ENCODE measurements around the gene CDCP1. TPM values are rescaled to one million over a fixed set of nuclear protein-coding genes. Genes with fewer than 3 reads are reported as not detected.

The CDCP1 gene
- total and polyA plus RNA-seq, 5 experiments from 2014 or later, result 0.07 TPM; not detected in 4

DNA sequence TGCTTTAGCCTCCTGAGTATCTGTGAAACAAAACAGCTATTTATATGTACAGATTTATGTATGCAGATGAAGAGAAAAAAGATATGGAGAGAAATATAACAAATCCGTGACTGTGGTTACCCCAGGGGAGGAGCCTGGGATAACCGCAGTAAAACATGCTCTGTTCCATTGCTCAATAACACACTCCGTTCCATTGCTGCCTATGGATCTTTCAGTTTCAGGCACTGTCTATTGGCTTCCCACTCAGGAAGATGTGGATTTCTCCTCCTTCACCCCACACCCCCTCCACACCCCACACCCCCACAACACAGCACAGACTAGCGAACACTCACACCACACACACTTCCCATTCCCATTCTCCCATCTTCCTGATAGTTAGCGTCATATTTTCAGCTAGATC, 47.9 kb downstream of the CDCP1 start:
- POLR2A ChIA-PET, result interaction anchor here (0.9 kb wide), 1 partner anchor 16 kb away, joined by 3 read pairs; no protein-coding TSS in a partner anchor
- H3K27ac Mint-ChIP-seq, result no peak overlapping the region
- no peak overlapping the region for H3K4me3 Mint-ChIP-seq
- H3K27me3 Mint-ChIP-seq, result peaks cover 39 to 79% (median 50%) of the 10 kb centered on the region in 5 donors
- ATAC-seq (no peak), DNase-seq (no peak)
- no peaks in the 10 kb centered on the region for H3K9me3 Mint-ChIP-seq
- H3K4me1 Mint-ChIP-seq, result peaks cover 5 to 11% (median 9%) of the 10 kb centered on the region in 4 donors
- H3K36me3 Mint-ChIP-seq, result peaks cover 0 to 4% (median 2%) of the 10 kb centered on the region in 3 donors

- POLR2A ChIA-PET, result interaction anchor here (0.9 kb wide), 1 partner anchor 17 kb away, joined by 3 read pairs; no protein-coding TSS in a partner anchor
- Mint-ChIP-seq H3K27me3 (peaks cover 37 to 81% (median 50%) of the 10 kb centered on the region in 5 donors), H3K4me3 (no peak overlapping the region), H3K27ac (no peak overlapping the region), H3K36me3 (peaks cover 0 to 2% (median 2%) of the 10 kb centered on the region in 3 donors), H3K4me1 (peaks cover 4 to 8% (median 5%) of the 10 kb centered on the region in 4 donors), H3K9me3 (no peaks in the 10 kb centered on the region)
- no peak for DNase-seq
- ATAC-seq, result no peak
Measured at GRCh38 chr3:45097296-45097883, 48.8 kb downstream of the CDCP1 start.

DNA sequence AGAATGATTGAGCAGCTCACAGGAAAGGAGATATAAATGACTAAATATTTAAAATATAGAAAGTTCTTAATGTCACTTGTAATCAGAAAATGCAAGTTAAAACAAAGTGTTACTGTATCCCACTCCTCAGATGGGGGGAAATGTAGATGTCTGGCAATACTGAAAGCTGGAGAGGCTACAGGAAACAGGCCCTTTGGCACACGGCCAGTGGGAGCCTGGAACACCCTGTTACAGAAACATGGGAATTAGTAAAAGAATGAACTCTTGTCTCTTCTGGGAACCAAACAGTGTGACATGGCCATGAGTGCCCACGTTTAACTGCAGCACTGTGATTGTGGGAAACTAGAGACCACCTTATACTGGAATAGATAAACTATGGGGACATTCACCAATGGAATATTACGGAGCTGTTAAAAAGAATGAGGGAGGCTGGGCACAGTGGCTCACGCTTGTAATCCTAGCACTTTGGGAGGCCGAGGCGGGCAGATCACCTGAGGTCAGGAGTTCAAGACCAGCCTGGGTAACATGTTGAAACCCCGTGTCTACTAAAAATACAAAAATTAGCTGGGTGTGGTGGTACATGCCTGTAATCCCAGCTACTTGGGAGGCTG, 50.2 kb downstream of the CDCP1 start:
- DNase-seq, result no peak
- POLR2A ChIA-PET, result interaction anchor here (1.3 kb wide), 1 partner anchor 10 kb away, joined by 4 read pairs; no protein-coding TSS in a partner anchor
- Mint-ChIP-seq H3K4me1 (peaks cover 3 to 6% (median 4%) of the 10 kb centered on the region in 4 donors), H3K27ac (no peak overlapping the region), H3K9me3 (no peaks in the 10 kb centered on the region), H3K36me3 (peaks cover 0 to 2% (median 2%) of the 10 kb centered on the region in 3 donors), H3K27me3 (peaks cover 40 to 82% (median 50%) of the 10 kb centered on the region in 5 donors), H3K4me3 (no peak overlapping the region)
- no peak for ATAC-seq

DNA sequence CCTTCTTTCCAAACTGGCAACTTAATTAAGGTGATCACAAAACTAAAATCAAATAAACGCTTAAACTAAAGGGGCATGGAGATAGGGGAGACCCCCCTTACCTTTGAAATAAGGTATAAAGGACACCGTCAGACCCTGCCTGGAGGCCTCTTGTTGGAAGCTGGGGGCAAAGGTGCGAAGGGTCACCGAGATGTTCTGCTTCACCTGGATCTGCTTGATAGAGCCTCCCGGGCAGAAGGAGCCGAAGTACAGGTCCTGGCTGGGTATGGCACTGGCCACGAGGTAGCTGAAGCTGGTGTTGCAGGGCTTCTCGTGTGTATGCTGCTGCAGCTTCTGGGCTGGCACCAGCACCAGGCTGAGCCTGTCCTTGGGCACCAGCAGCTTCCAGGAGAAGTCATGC, 53.0 kb downstream of the CDCP1 start:
- peaks cover 0 to 2% (median 2%) of the 10 kb centered on the region in 3 donors for H3K36me3 Mint-ChIP-seq
- no peaks in the 10 kb centered on the region for H3K9me3 Mint-ChIP-seq
- DNase-seq, result no peak
- peaks cover 0 to 5% (median 0%) of the 10 kb centered on the region in 4 donors for H3K4me1 Mint-ChIP-seq
- no peak overlapping the region for H3K4me3 Mint-ChIP-seq
- no peak overlapping the region for H3K27ac Mint-ChIP-seq
- POLR2A ChIA-PET, result no interaction called here
- ATAC-seq, result no peak
- peaks cover 20 to 70% (median 30%) of the 10 kb centered on the region in 5 donors for H3K27me3 Mint-ChIP-seq

GRCh38 chr3:45092132-45093031, 53.8 kb downstream of the CDCP1 start:
- Mint-ChIP-seq H3K9me3 (no peaks in the 10 kb centered on the region), H3K4me1 (peaks cover 0 to 3% (median 0%) of the 10 kb centered on the region in 4 donors), H3K27me3 (peaks cover 18 to 63% (median 24%) of the 10 kb centered on the region in 5 donors), H3K27ac (no peak overlapping the region), H3K36me3 (peaks cover 0 to 2% (median 2%) of the 10 kb centered on the region in 3 donors), H3K4me3 (no peak overlapping the region)
- POLR2A ChIA-PET, result no interaction called here
- ATAC-seq, result no peak
- no peak for DNase-seq

DNA sequence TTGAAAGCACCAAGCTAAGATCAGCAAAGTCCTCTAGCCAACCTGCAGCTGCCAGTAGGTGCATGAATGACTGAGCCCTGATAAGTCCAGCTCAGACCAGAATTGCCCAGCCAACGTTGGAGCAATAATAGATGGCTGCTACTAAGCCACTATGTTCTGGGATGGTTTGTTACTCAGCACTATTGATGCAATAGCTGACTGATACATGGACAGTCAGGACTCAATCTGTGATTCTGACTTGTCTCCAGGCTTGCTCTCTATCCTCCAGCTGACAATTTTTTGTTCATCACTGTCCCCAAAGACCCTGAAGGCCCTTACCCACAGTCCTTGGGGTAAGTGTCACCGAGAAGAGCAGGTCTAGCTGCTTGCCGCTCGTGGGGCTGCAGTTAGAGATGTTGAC, 55.3 kb downstream of the CDCP1 start:
- Mint-ChIP-seq H3K4me1 (peaks cover 0 to 2% (median 0%) of the 10 kb centered on the region in 4 donors), H3K27me3 (peaks cover 14 to 63% (median 22%) of the 10 kb centered on the region in 5 donors), H3K4me3 (no peak overlapping the region), H3K27ac (no peak overlapping the region), H3K36me3 (peaks cover 0 to 2% (median 2%) of the 10 kb centered on the region in 3 donors), H3K9me3 (no peaks in the 10 kb centered on the region)
- POLR2A ChIA-PET, result no interaction called here
- DNase-seq (no peak), ATAC-seq (no peak)

DNA sequence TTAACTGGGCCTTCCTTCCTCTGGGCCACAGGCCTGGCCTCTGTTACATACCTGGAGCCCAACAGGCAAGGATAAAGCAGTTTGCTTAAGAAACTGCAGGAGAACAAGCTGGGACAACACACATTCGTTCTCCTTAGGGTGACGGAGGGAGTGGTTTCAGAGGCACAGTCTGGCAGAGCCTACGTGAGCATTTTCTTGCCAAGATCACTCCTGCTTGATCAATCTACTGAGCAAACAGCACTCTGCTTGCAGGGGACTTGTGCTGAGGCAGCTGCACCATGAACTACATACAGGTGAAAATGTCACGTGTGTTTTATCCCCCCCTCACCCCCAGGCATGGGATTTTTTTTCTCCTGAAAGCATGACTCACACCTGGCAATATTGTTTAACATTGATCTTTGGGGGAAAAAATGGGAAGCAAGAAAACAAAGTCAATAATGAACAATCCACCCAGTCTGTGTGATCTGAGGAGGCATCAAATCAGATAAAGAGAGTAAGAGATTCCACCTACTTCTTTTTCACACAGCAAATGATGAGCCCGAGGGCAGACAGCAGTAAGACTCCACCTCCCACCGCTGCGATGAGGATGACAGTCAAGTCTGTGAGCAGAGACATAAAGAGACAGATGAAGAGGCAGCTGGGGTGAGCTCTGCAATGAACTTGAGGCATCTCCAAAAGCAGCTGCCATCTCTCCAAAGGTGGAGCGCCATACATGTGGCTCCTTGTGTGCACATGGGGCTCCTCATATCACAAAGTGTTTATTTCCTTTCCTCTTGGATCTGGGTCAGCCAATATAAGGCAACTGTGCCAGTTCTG, 57.4 kb downstream of the CDCP1 start:
- H3K27me3 Mint-ChIP-seq, result peaks cover 6 to 42% (median 17%) of the 10 kb centered on the region in 5 donors
- DNase-seq (no peak), ATAC-seq (no peak)
- no peaks in the 10 kb centered on the region for H3K9me3 Mint-ChIP-seq
- H3K4me1 Mint-ChIP-seq, result no peaks in the 10 kb centered on the region
- POLR2A ChIA-PET, result no interaction called here
- H3K27ac Mint-ChIP-seq, result no peak overlapping the region
- H3K4me3 Mint-ChIP-seq, result no peak overlapping the region
- peaks cover 0 to 2% (median 0%) of the 10 kb centered on the region in 3 donors for H3K36me3 Mint-ChIP-seq

DNA sequence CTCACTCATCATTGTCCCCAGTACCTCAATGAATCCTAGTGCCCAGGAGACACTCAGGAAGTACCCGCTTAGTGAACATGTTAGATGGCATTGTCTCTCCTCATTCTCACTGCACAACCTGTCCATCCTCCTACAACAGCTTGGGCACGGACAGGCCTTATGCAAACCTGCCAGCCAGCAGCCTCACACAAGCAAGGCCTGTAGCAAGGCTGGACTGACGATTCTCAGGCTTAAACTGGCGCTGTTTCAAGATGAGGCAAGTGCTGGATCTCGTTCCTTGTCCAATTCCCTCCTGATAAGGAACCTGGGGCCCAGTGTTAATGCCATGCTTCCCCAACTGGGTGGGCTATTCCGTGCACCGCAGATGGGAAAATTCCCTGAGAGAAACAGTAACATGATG, 59.0 kb downstream of the CDCP1 start:
- ATAC-seq, result no peak
- no peaks in the 10 kb centered on the region for H3K4me1 Mint-ChIP-seq

GRCh38 chr3:45084820-45085816, 61.1 kb downstream of the CDCP1 start:
- Mint-ChIP-seq H3K27ac (peak overlapping the region in 1 of 10 donors; percentile 87), H3K4me1 (peaks cover 0 to under 1% (median 0%) of the 10 kb centered on the region in 4 donors), H3K27me3 (peaks cover 0 to 25% (median 7%) of the 10 kb centered on the region in 5 donors), H3K9me3 (peaks cover 0 to 4% (median 2%) of the 10 kb centered on the region in 9 donors), H3K4me3 (no peak overlapping the region), H3K36me3 (peaks cover 0 to 3% (median 0%) of the 10 kb centered on the region in 3 donors)
- DNase-seq (no peak), ATAC-seq (no peak)
- POLR2A ChIA-PET, result no interaction called here

More for the DNA sequence above, 59.0 kb downstream of the CDCP1 start:
- Mint-ChIP-seq H3K4me3 (no peak overlapping the region), H3K9me3 (no peaks in the 10 kb centered on the region), H3K36me3 (peaks cover 0 to 2% (median 0%) of the 10 kb centered on the region in 3 donors), H3K27me3 (peaks cover 2 to 26% (median 12%) of the 10 kb centered on the region in 5 donors), H3K27ac (no peak overlapping the region)
- no peak for DNase-seq
- POLR2A ChIA-PET, result no interaction called here

GRCh38 chr3:45084361-45084760, 61.8 kb downstream of the CDCP1 start:
- POLR2A ChIA-PET, result no interaction called here
- no peak for ATAC-seq
- H3K4me3 Mint-ChIP-seq, result no peak overlapping the region
- H3K4me1 Mint-ChIP-seq, result peaks cover 0 to 3% (median 0%) of the 10 kb centered on the region in 4 donors
- H3K27me3 Mint-ChIP-seq, result peaks cover 0 to 19% (median 8%) of the 10 kb centered on the region in 5 donors
- H3K9me3 Mint-ChIP-seq, result peaks cover 0 to 9% (median 4%) of the 10 kb centered on the region in 9 donors
- DNase-seq, result no peak
- H3K36me3 Mint-ChIP-seq, result peaks cover 0 to 7% (median 0%) of the 10 kb centered on the region in 3 donors
- no peak overlapping the region for H3K27ac Mint-ChIP-seq

- DNase-seq (no peak), ATAC-seq (no peak)
- POLR2A ChIA-PET, result no interaction called here
- Mint-ChIP-seq H3K9me3 (peaks cover 0 to 9% (median 4%) of the 10 kb centered on the region in 9 donors), H3K4me1 (peaks cover 0 to 6% (median 0%) of the 10 kb centered on the region in 4 donors), H3K36me3 (peaks cover 0 to 7% (median 0%) of the 10 kb centered on the region in 3 donors), H3K4me3 (no peak overlapping the region), H3K27me3 (peaks cover 0 to 10% (median 8%) of the 10 kb centered on the region in 5 donors), H3K27ac (no peak overlapping the region)
Measured at GRCh38 chr3:45083023-45083422, 63.2 kb downstream of the CDCP1 start.

All from naive thymus-derived CD8-positive, alpha-beta T cell (primary cell).